Measurements from ENCODE around the gene MARCHF3.

DNA sequence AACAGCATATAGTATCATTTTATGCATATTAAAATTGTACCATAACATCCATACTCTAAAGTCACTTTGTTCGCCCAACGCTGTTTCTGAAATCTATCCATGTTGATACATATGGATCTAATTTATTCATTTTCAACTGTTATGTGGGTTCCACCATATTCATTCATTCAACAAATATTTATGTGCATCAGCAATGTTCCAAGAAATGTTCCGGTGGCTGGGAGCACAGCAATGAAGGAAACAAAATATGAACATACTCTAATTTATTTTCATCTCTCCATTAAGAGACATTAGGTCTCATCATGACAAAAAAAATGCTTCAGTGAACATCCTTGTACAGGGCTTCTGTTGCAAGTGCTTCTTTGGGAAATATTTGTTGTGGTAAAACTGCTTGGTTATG lies 75.4 kb downstream of the MARCHF3 start:
- TF ChIP-seq ZNF8 (CRISPR knock-in tag; IDR thresholded peaks at IDR 0.05) = no peak
- TF ChIP-seq CSDC2 (CRISPR knock-in tag; IDR thresholded peaks at IDR 0.05) = no peak
- TF ChIP-seq, protein P1, sequence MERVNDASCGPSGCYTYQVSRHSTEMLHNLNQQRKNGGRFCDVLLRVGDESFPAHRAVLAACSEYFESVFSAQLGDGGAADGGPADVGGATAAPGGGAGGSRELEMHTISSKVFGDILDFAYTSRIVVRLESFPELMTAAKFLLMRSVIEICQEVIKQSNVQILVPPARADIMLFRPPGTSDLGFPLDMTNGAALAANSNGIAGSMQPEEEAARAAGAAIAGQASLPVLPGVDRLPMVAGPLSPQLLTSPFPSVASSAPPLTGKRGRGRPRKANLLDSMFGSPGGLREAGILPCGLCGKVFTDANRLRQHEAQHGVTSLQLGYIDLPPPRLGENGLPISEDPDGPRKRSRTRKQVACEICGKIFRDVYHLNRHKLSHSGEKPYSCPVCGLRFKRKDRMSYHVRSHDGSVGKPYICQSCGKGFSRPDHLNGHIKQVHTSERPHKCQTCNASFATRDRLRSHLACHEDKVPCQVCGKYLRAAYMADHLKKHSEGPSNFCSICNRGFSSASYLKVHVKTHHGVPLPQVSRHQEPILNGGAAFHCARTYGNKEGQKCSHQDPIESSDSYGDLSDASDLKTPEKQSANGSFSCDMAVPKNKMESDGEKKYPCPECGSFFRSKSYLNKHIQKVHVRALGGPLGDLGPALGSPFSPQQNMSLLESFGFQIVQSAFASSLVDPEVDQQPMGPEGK (CRISPR knock-in tag; IDR thresholded peaks at IDR 0.05; ENCODE audit: borderline replicate concordance) = no peak
- no peak for TF ChIP-seq BACH2 (CRISPR knock-in tag; IDR thresholded peaks at IDR 0.05; ENCODE audit: borderline replicate concordance)
- no peak for TF ChIP-seq ZFP3 (CRISPR knock-in tag; IDR thresholded peaks at IDR 0.05)
- no peak for TF ChIP-seq RARB (CRISPR knock-in tag; IDR thresholded peaks at IDR 0.05)
- no peak for TF ChIP-seq TCF4 (CRISPR knock-in tag; IDR thresholded peaks at IDR 0.05; ENCODE audit: borderline replicate concordance)
- no peak for TF ChIP-seq ZNF565 (CRISPR knock-in tag; conservative IDR thresholded peaks at IDR 0.05; ENCODE audit: low read depth)
- no peak for TF ChIP-seq PPARA (CRISPR knock-in tag; IDR thresholded peaks at IDR 0.05; ENCODE audit: borderline replicate concordance)
- TF ChIP-seq, protein P2, sequence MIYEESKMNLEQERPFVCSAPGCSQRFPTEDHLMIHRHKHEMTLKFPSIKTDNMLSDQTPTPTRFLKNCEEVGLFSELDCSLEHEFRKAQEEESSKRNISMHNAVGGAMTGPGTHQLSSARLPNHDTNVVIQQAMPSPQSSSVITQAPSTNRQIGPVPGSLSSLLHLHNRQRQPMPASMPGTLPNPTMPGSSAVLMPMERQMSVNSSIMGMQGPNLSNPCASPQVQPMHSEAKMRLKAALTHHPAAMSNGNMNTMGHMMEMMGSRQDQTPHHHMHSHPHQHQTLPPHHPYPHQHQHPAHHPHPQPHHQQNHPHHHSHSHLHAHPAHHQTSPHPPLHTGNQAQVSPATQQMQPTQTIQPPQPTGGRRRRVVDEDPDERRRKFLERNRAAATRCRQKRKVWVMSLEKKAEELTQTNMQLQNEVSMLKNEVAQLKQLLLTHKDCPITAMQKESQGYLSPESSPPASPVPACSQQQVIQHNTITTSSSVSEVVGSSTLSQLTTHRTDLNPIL (CRISPR knock-in tag; IDR thresholded peaks at IDR 0.05; ENCODE audit: low read depth) = no peak
- TF ChIP-seq OSR1 (CRISPR knock-in tag; IDR thresholded peaks at IDR 0.05) = no peak
- TF ChIP-seq ESRRG (CRISPR knock-in tag; IDR thresholded peaks at IDR 0.05) = no peak
- TF ChIP-seq ZC3H10 (CRISPR knock-in tag; IDR thresholded peaks at IDR 0.05) = no peak
- no peak for TF ChIP-seq ZNF70 (CRISPR knock-in tag; IDR thresholded peaks at IDR 0.05)
